Adrenal gland (tissue), 12 donors: ENCODE data around the gene SYT15. TPM values are rescaled to one million over a fixed set of nuclear protein-coding genes. Genes with fewer than 3 reads are reported as not detected.

ENCODE experiments used
- DNase-seq, 7 donors: peaks; one replicate each; pipeline ENCODE4 v3.0.0-alpha.2; 2019 to 2020
- H3K27ac ChIP-seq, 5 donors: fragments of 200-600 bp; sonication (generic) in 4 of 5; 1 replicate in 3 of 5; 2 replicates in 2 of 5; pipeline versions ENCODE4 v1.5.1 to v1.8.0; 2016 to 2020; ENCODE audit warnings: mild to moderate bottlenecking in 1 of 5
- H3K27me3 ChIP-seq: fragments of 200-600 bp; 2 replicates; pipeline ENCODE4 v1.8.0; 2021
- H3K36me3 ChIP-seq, 2 donors: fragments of 200-600 bp; replicated peaks in 1 of 2; 1 replicate in 1 of 2; 2 replicates in 1 of 2; pipeline versions ENCODE4 v1.5.1 to v1.8.0; 2018 to 2022
- H3K4me1 ChIP-seq, 2 donors: fragments of 200-600 bp; replicated peaks in 1 of 2; 1 replicate in 1 of 2; 2 replicates in 1 of 2; pipeline versions ENCODE4 v1.5.1 to v1.8.0; 2018 to 2021
- H3K4me3 ChIP-seq, 4 donors: fragments of 200-600 bp; sonication (generic) in 3 of 4; one replicate each; pipeline ENCODE4 v1.5.1; 2016 to 2018
- H3K9me3 ChIP-seq, 3 donors: fragments of 200-600 bp; sonication (generic) in 1 of 3; replicated peaks in 1 of 3; 1 replicate in 2 of 3; 2 replicates in 1 of 3; pipeline versions ENCODE4 v1.5.1 to v1.8.0; 2016 to 2021
- POLR2A ChIP-seq, 2 donors: fragments of 450-650 bp; IDR thresholded peaks; one replicate each; pipeline ENCODE4 v1.6.1; 2017; ENCODE audit warnings: antibody characterized with exemption in 2 of 2, mild to moderate bottlenecking in 2 of 2, moderate library complexity in 1 of 2
- WGBS, 4 donors: extraction: QIAGEN DNeasy Blood & Tissue Kit in 2 of 4; methylation state at CpG; one replicate each; pipeline versions ENCODE4 v1.1.5 to v1.1.7; 2013 to 2017; 5-methylcytosine and 5-hydroxymethylcytosine counted together
- intact Hi-C, 2 donors: fragments of 100-400 bp; cut with DNase I; formaldehyde crosslinking; loops; one replicate each; pipeline versions ENCODE4 v1.14.1 to v1.15.0; 2022 to 2023
- polyA plus RNA-seq, 3 donors: library from polyadenylated mRNA; stranded (reverse); fragments of 200-250 nt in 2 of 3; fragments of 350-450 nt in 1 of 3; fragmentation: Illumina TruSeq in 1 of 3; extraction: RNeasy Lipid Tissue Mini Kit (QIAGEN cat#74804) in 1 of 3; gene quantifications; one replicate each; pipeline ENCODE4 v1.2.3, GENCODE V29; 2013 to 2014
- total RNA-seq, 9 donors: library from RNA; depleted of rRNA in 4 of 9; stranded (reverse); fragments of >200 nt in 4 of 9; fragments of 120-200 nt in 1 of 9; fragmentation: NEBNext Ultra II Directional in 1 of 9; extraction: Animal tissue kit (Norgen Biotek cat#: 25700) in 1 of 9; gene quantifications; one replicate each; pipeline versions ENCODE4 v1.1.0 to v1.2.4, GENCODE V29; 2013 to 2023
- TF ChIP-seq, protein P1 (sequence below), 6 experiments: fragments of 450-650 bp in 4 of 6; fragments of 200-600 bp in 2 of 6; sonication (generic) in 1 of 6; IDR thresholded peaks; 1 replicate in 5 of 6; 2 replicates in 1 of 6; pipeline versions ENCODE4 v1.5.1 to v1.8.0; 2016 to 2021; ENCODE audit warnings: antibody characterized with exemption in 6 of 6, mild to moderate bottlenecking in 2 of 6, moderate library complexity in 1 of 6
- donor health status: healthy with polysubstance abuse.
- donor health status: Bipolar disorder and iron deficiency.
- donor health status: DM: yes; HTN: yes; CAD: no.
- donor health status: DM: no; HTN: no; CAD: no.
- donor health status: DM: no; HTN: no; CAD: no.
- donor health status: DM: yes; HTN: yes; CAD: no.

The SYT15 gene
- total and polyA plus RNA-seq, 12 donors: 0.72 to 32.5 (median 2.1) TPM

- no peak for DNase-seq
- Histone ChIP-seq H3K36me3 (no peaks in the 10 kb centered on the region), H3K9me3 (no peaks in the 10 kb centered on the region), H3K4me3 (no peak overlapping the region), H3K27me3 (peaks cover 23% of the 10 kb centered on the region), H3K4me1 (peaks cover 5% of the 10 kb centered on the region in 2 donors), H3K27ac (no peak overlapping the region)
- 77 to 85% (median 82%) methylated on average over 3 of the region's 3 CpGs for WGBS, 4 donors
- TF ChIP-seq, protein P1, sequence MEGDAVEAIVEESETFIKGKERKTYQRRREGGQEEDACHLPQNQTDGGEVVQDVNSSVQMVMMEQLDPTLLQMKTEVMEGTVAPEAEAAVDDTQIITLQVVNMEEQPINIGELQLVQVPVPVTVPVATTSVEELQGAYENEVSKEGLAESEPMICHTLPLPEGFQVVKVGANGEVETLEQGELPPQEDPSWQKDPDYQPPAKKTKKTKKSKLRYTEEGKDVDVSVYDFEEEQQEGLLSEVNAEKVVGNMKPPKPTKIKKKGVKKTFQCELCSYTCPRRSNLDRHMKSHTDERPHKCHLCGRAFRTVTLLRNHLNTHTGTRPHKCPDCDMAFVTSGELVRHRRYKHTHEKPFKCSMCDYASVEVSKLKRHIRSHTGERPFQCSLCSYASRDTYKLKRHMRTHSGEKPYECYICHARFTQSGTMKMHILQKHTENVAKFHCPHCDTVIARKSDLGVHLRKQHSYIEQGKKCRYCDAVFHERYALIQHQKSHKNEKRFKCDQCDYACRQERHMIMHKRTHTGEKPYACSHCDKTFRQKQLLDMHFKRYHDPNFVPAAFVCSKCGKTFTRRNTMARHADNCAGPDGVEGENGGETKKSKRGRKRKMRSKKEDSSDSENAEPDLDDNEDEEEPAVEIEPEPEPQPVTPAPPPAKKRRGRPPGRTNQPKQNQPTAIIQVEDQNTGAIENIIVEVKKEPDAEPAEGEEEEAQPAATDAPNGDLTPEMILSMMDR (IDR thresholded peaks at IDR 0.05): no peak
- no peak for TF ChIP-seq POLR2A (IDR thresholded peaks at IDR 0.05)
- intact Hi-C loops: no loop called here
These were observed 40.1 kb upstream of the SYT15 start for GRCh38 chr10:46538717-46539426.

DNA sequence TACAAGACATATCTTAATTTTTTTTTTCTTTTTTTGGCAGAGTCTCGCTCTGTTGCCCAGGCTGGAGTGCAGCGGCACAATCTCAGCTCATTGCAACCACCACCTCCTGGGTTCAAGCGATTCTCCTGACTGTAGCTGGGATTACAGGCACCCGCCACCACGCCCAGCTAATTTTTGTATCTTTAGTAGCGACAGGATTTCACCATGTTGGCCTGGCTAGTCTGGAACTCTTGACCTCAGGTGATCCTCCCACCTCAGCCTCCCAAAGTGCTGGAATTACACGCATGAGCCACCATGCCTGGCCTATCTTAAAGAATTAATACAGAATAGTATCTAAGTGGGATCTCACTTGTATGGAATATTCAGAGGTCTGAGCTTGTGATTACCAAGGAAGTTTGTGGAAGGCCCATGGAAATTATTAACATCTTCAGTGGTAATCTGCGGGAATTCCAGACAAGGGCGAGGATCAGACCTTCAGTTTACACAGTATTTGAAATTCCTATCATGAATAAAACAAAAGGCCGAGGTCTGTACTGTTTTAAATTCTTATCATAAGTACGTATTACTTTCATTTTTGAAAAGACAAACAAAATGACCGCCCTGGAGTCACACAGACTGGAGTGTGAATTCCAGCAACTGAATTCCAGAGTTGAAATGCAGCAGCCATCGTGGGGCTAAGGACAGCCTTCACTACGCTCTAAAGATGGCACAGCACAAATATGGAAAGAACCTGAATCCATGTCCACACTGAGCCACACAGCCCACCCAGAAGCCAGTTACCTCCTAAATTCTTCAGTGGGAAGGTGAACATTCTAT is 39.1 kb upstream of the SYT15 start:
- TF ChIP-seq POLR2A (IDR thresholded peaks at IDR 0.05): no peak
- TF ChIP-seq, protein P1 (IDR thresholded peaks at IDR 0.05): no peak
- WGBS, 4 donors: 75 to 79% (median 79%) methylated on average over 14 of the region's 14 CpGs
- H3K9me3 ChIP-seq: no peaks in the 10 kb centered on the region
- peak in 2 of 7 donors; percentile 6 to 14 for DNase-seq
- H3K27ac ChIP-seq: peak overlapping the region in 1 of 5 donors; percentile 37
- intact Hi-C loops: no loop called here
- no peaks in the 10 kb centered on the region for H3K36me3 ChIP-seq
- no peak overlapping the region for H3K4me3 ChIP-seq
- H3K4me1 ChIP-seq: peaks cover 5% of the 10 kb centered on the region in 2 donors
- H3K27me3 ChIP-seq: peaks cover 23% of the 10 kb centered on the region

- Histone ChIP-seq H3K4me1 (peaks cover 5% of the 10 kb centered on the region in 2 donors), H3K27ac (peak overlapping the region in 1 of 5 donors; percentile 37), H3K27me3 (peaks cover 21% of the 10 kb centered on the region), H3K4me3 (no peak overlapping the region), H3K9me3 (no peaks in the 10 kb centered on the region), H3K36me3 (no peaks in the 10 kb centered on the region)
- intact Hi-C loops: no loop called here
- peak in 2 of 7 donors; percentile 3 to 6 for DNase-seq
- TF ChIP-seq POLR2A (IDR thresholded peaks at IDR 0.05): no peak
- TF ChIP-seq, protein P1 (IDR thresholded peaks at IDR 0.05): no peak
- WGBS, 4 donors: 85 to 96% (median 91%) methylated on average over 8 of the region's 8 CpGs
These were observed 38.4 kb upstream of the SYT15 start for GRCh38 chr10:46540412-46541016.
